GM12801 (cell line): ENCODE data around the gene PLEKHA7.

Experiments used
- TF ChIP-seq, protein P1 (sequence below): IDR thresholded peaks from one replicate; pipeline ENCODE4 v1.5.1; 2011; ENCODE audit warnings: control low read depth; ENCODE audit not compliant: insufficient read length; ENCODE audit errors: extremely low read depth

Gene PLEKHA7

DNA sequence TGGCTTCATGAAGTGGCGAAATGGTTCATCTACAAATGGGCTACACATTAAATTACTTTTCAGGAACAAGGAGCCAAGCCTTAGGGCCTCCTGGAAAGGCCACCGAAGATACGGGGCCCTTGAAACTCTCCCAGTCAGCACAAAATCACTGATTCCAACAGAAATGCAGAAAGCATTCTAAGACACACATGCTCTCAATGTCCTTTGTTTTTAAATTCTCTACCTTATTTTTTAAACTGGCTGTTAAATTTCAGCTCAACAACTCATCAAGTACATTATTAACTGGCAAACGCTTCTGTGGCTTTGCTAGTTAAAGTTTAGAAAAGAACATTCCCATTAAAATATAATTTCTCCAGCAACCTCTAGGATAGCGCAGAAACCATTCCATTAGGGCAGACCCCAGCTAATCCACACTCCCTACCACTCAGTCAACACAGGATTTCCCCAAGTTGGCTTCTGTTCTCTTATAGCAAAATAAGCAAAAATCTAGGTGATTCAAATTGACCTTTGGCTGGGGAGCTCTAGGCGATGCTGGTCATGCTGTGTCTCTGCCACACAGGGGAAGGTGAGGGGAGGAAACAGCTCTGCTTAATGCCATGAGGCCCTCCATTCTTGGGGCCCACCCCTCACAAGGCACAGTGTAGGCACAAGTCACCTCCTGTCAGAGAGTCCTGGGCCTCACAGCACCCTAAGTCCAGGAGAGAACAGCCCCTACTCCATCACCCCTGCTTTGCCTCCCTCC is 47.1 kb downstream of the PLEKHA7 start:
- TF ChIP-seq, protein P1, sequence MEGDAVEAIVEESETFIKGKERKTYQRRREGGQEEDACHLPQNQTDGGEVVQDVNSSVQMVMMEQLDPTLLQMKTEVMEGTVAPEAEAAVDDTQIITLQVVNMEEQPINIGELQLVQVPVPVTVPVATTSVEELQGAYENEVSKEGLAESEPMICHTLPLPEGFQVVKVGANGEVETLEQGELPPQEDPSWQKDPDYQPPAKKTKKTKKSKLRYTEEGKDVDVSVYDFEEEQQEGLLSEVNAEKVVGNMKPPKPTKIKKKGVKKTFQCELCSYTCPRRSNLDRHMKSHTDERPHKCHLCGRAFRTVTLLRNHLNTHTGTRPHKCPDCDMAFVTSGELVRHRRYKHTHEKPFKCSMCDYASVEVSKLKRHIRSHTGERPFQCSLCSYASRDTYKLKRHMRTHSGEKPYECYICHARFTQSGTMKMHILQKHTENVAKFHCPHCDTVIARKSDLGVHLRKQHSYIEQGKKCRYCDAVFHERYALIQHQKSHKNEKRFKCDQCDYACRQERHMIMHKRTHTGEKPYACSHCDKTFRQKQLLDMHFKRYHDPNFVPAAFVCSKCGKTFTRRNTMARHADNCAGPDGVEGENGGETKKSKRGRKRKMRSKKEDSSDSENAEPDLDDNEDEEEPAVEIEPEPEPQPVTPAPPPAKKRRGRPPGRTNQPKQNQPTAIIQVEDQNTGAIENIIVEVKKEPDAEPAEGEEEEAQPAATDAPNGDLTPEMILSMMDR = no peak

DNA sequence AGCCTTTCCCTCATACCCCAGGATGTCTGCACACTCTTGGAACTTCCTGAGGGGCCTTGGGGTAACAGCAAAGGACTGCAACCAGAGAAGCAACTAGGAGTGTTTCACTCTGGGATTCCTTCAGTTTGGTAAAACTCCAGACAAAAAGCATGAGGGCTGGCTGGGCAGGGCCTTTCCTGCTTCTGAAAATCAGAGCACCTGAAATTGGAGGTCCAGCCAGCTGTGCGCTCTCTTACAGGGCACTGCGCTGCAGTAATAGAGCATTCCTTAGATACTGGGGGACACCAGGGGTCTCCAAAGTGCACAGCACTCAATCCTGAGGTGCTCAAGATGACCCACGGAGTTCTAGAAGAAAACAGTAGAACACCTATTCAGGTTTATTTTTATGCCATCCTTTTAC is 49.7 kb downstream of the PLEKHA7 start:
- TF ChIP-seq, protein P1 = no peak

DNA sequence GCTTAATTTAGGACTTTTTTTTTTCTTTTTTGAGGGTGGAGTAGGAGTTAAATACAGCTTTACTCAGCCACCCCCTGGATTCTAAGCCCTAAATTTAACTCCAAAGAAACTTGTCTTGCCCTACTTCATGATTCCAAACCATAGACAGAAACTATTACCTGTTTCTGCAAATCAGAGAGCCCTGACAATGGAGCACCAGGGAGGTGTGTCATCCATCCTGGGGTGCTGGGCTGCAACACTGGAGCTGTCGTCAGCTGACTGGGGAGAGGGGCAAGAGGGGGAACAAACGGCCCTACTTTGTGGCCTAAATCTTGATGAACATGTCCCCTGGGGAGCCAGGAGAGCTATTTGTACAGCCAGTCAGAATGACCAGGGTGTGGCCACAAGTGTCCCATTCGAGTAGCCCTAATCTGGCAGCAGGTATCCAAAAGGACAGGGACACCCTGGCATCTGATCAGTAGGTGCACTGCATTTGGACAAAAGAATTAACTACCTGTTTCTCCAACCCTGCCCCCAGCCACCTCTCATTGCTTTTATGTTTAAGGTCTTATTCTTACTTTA is 50.8 kb downstream of the PLEKHA7 start:
- TF ChIP-seq, protein P1 = no peak

DNA sequence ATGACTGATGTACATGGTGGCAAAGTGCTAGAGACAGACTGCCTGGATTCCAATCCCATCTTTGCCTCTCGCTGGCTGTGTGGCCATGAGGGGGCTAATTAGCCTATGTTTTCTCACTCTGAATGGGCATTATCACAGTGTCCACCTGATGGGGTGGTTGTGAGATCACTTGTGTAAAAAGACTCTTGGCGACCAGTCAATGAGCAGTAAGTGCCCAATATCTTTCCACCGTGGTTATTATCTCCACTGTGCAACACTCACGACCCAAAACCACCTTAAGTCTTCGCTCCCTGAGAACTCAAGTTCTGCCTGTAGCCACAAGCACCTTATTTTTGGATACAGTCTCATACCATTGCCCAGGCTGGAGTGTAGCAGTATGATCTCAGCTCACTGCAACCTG is 52.1 kb downstream of the PLEKHA7 start:
- TF ChIP-seq, protein P1 = no peak

DNA sequence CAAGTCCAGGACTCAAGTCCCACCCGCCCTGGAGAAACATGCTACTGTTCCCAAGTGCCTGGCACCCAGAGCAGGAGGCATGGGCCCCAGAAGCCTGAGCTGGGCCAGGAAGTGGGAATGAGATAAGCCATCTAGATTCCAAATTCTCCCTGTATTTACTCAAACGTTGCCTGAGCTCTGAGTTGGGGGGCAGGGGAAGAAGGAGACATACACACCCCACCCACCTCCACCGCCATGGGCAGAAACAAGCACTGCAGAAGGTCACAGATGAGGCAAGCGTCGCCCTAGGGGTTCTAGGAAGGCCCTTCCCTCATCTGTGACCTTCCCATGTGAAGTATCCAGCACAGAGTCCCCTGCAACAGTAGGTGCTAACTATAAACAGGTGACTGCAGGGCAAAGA is 54.0 kb downstream of the PLEKHA7 start:
- TF ChIP-seq, protein P1 = no peak

DNA sequence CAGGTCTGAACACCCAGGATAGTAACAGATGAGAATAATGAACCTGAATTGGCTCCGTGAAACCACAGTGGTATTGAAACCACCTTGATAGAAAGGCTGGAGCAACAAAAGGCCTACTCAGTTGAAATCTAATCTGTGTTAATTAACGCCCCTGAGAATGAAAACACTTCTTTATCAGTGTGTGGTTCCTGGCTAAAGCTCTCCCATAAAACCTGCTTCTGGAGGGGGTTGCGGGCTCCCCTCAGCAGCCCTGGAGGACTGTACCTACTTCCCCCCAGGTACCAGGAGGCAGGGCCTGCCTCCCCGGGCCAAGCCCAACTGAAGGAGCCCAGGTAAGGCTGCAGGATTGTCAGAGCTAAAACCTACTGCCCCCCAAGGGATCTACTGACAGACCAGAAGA is 54.6 kb downstream of the PLEKHA7 start:
- TF ChIP-seq, protein P1 = no peak

DNA sequence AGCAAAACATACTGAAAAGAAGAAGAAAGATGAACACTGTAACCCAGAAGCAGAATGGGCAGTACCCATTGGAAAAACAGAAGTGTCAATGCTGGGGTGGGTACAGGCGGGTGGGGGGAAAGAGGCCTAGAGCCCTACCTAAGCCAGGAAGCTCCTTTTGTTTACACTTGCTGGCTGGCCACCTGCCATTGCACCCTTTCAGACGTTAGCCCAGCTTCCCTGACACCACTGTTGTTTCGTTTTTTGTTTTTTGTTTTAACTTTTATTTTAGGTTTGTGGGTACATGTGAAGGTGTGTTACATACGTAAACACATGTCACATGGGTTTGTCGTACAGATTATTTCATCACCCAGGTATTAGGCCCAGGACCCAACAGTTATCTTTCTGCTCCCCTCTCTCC is 55.4 kb downstream of the PLEKHA7 start:
- TF ChIP-seq, protein P1 = no peak
